ENCODE results near the gene SMPD2.

DNA sequence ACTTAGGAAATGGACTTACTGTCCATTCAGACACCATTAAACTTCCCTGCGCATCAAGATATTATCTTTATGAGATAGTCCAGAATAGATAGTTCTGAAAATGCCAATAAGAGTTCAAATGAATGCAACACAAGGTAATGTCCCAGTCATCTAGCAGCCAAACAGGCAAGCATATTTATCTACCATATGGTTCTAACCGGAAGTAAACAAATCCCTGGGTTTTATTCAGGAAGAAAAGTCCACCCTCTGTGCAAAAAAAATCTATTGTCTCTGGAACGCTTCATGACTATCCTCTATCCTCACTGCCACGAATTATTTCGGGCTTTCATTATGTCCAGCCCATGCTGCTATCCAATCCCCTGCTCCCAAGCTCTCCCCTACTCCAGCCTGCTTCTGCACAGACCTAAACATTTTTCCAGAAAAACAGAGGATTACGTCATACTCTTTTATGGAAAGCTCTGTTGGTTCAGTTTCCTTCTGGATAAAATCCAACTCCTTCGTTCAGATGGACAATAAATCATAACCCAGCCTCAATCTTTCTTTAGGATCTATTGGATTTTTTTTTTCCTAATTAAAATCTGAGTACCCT, 11.5 kb upstream of the SMPD2 start:
- TF ChIP-seq EZH2 (IDR thresholded peaks at IDR 0.05; ENCODE audit: borderline replicate concordance, low read length): no peak
- TF ChIP-seq, protein P1, sequence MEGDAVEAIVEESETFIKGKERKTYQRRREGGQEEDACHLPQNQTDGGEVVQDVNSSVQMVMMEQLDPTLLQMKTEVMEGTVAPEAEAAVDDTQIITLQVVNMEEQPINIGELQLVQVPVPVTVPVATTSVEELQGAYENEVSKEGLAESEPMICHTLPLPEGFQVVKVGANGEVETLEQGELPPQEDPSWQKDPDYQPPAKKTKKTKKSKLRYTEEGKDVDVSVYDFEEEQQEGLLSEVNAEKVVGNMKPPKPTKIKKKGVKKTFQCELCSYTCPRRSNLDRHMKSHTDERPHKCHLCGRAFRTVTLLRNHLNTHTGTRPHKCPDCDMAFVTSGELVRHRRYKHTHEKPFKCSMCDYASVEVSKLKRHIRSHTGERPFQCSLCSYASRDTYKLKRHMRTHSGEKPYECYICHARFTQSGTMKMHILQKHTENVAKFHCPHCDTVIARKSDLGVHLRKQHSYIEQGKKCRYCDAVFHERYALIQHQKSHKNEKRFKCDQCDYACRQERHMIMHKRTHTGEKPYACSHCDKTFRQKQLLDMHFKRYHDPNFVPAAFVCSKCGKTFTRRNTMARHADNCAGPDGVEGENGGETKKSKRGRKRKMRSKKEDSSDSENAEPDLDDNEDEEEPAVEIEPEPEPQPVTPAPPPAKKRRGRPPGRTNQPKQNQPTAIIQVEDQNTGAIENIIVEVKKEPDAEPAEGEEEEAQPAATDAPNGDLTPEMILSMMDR (IDR thresholded peaks at IDR 0.05; ENCODE audit: low read length): no peak
